DND-41 (cell line): ENCODE results near the gene DNM3.

Experiments
- EZH2 ChIP-seq: IDR thresholded peaks from 3 replicates; pipeline ENCODE4 v1.6.1; 2012; ENCODE audit warnings: borderline replicate concordance, low read depth, mild to moderate bottlenecking, moderate library complexity, low read length, inconsistent platforms; ENCODE audit not compliant: severe bottlenecking
- TF ChIP-seq, protein P1 (sequence below): IDR thresholded peaks from 2 replicates; pipeline ENCODE4 v1.5.1; 2012; ENCODE audit warnings: borderline replicate concordance, low read length, moderate library complexity, mild to moderate bottlenecking; ENCODE audit not compliant: poor library complexity, severe bottlenecking; ENCODE audit errors: extremely low read depth

GRCh38 chr1:172230526-172230925 lies 389.2 kb downstream of the DNM3 start:
- TF ChIP-seq, protein P1, sequence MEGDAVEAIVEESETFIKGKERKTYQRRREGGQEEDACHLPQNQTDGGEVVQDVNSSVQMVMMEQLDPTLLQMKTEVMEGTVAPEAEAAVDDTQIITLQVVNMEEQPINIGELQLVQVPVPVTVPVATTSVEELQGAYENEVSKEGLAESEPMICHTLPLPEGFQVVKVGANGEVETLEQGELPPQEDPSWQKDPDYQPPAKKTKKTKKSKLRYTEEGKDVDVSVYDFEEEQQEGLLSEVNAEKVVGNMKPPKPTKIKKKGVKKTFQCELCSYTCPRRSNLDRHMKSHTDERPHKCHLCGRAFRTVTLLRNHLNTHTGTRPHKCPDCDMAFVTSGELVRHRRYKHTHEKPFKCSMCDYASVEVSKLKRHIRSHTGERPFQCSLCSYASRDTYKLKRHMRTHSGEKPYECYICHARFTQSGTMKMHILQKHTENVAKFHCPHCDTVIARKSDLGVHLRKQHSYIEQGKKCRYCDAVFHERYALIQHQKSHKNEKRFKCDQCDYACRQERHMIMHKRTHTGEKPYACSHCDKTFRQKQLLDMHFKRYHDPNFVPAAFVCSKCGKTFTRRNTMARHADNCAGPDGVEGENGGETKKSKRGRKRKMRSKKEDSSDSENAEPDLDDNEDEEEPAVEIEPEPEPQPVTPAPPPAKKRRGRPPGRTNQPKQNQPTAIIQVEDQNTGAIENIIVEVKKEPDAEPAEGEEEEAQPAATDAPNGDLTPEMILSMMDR, result no peak
- TF ChIP-seq EZH2, result no peak
